HG03025 (cell line): Measurements from ENCODE around the gene KIF25.

ENCODE experiments used
- ATAC-seq: cut with Tn5 transposase; IDR thresholded peaks from one replicate; pipeline ENCODE4 v1.9.1; 2021; ENCODE audit warnings: mild to moderate bottlenecking, moderate library complexity; ENCODE audit not compliant: unreplicated experiment, low FRiP score

The KIF25 gene

GRCh38 chr6:168033791-168034190, 36.3 kb downstream of the KIF25 start:
- ATAC-seq, result no peak

DNA sequence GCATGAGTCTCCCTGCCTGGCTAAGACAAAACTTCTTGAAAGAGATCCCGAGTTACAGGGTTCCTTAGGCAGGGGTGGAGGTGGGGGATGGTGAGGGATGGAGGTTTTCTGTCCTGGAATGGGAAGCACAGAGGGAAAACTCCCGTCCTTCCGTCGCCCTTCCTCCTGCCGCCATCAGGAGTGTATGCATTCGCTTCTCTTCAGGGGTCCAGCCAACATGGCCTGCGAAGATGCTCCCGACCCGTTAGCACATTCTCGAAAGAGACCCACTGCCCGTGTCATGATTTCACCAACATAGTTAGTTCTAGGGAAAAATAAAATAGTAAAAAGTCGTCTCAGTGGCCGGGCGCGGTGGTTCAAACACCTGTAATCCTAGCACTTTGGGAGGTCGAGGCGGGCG, 37.1 kb downstream of the KIF25 start:
- ATAC-seq, result no peak

- no peak for ATAC-seq
These were observed 37.7 kb downstream of the KIF25 start for GRCh38 chr6:168035098-168035660.

- ATAC-seq, result no peak
These were observed 38.4 kb downstream of the KIF25 start for GRCh38 chr6:168035661-168036545.

DNA sequence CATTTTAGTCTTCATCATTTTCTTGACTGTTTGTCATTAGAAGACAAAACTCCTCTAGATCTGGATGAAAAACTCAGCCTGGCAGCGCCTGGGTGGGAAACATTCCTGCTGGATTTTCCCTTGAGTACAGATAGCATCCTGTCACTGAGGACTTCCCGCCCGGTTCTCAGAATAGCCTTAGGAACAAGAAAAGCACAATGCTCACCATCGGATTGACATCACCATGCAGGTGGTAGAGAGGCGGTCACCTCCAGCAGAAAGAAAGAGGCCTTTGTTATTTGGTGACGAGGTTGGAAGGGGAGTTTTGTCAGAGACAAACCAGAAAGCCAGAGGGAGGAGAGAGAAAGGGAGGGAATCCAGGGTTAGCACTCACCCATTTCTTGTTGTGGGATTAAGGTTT, 39.8 kb downstream of the KIF25 start:
- no peak for ATAC-seq

DNA sequence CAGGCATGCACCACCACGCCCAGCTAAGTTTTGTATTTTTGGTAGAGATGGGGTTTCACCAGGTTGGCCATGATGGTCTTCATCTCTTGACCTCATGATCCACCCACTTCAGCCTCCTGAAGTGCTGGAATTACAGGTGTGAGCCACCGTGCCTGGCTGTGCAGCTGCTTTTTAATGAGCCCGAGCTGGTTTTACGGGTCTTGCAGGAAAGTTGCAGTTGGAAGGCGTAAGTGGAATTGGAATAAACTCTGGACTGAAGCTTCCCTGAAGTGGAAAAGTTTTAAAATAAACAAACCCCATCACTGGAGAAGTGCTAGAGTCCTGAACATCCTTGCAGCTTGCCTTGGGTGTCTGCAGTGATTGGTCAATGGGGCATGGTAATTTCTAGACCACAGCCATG, 40.4 kb downstream of the KIF25 start:
- ATAC-seq, result no peak

- ATAC-seq, result no peak
These were observed 41.2 kb downstream of the KIF25 start for GRCh38 chr6:168038576-168039140.

GRCh38 chr6:168039301-168039700, 41.8 kb downstream of the KIF25 start:
- ATAC-seq, result no peak

DNA sequence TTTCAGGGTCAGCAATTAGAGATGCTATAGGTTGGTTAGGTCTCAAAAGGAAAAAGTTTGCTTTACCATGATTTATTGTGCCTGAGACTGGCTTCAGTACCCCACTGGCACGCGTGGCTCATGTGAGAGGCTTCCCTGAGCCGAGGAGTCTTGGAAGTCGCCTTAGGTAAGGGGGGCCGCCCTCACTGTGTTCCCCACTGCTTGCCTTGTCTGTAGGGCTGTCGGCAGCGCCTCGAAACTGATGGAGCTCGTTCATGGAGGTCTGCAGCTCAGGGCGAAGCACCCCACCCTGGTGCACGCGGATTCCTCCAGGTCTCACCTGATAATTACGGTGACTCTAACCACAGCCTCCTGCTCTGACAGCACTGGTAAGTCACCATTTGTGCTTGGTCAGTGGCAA, 42.4 kb downstream of the KIF25 start:
- ATAC-seq, result no peak

DNA sequence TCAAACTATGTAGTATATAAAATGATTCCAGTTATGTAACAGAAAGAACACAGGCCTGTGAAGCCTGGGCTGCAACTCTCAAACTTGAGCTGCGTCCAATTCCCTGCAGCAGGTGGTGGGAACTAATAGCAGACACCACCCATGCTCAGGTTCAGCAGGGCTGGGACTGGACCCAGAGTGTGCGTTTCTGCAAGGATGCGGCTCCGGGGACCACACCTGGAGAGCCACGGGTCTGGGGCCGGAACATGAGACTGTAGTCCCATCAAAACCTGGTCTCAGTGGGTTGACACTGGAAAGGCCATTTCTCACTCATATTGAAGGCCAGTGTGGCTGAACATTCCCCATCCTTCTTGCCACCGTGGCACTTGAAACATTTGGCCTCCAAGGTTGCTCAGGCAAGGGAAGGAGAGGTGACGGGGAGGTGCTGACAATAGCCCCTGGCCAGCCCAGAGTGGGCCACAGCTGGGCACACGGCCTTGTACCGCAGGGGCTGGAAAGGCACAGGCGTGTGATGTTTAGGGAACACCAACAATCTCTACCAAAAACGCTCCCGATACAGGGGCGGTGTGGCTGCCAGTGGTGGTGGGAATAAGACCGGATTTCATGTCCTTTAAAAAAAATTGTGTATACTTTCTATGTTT, 43.5 kb downstream of the KIF25 start:
- ATAC-seq, result no peak

DNA sequence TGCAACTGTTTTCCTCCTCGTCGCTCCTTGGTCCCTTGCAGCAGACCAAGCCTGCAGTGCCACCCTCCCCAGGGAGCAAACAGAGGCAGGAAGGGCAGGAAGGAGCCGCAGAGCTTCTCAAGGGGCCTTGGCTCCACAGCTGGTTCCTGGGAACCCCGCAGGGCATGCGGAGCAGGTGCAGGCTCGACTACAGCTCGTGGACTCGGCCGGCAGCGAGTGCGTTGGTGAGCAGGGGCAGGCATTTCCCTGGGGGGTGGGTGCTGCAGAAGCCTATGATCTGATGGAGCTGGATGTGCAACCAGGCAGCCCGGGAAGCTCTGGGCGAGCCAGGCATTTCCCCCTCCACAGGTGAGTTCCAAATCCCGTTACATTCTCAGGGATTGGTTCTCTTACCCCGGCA, 44.5 kb downstream of the KIF25 start:
- no peak for ATAC-seq

DNA sequence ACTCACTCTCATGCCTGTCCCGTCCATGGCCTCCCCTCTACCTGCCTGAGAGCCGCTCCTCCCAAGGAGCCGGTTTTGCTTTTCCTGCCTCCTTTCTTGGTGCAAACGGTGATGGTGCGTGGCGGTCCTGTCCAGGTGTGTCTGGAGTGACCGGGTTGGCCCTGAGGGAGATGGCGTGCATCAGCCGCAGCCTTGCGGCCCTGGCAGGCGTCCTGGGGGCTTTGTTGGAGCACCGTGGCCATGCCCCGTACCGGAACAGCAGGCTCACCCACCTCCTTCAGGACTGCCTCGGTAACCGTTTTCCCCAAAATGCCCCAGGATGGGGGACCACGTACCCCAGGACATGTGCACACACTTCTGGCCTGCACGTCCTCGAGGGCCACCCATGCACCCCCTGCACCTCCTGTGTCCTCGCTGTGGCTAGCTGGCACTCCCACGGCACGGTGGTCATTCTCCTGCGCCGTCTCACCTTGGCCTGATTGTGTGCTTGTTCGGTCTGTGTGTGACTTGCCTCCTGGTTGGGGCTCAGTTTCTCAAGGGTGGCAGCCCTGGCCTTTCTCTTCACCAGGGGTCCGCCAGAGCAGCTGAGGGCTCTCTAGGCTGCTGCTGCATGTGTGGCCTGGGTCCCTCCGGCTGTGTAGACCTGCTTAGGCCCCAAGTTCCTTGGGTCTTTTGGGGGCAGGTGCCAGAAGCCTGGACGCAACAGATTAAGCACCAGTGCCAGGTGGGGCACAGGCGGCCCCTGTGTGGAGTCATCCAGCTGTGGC, 45.1 kb downstream of the KIF25 start:
- ATAC-seq, result no peak

DNA sequence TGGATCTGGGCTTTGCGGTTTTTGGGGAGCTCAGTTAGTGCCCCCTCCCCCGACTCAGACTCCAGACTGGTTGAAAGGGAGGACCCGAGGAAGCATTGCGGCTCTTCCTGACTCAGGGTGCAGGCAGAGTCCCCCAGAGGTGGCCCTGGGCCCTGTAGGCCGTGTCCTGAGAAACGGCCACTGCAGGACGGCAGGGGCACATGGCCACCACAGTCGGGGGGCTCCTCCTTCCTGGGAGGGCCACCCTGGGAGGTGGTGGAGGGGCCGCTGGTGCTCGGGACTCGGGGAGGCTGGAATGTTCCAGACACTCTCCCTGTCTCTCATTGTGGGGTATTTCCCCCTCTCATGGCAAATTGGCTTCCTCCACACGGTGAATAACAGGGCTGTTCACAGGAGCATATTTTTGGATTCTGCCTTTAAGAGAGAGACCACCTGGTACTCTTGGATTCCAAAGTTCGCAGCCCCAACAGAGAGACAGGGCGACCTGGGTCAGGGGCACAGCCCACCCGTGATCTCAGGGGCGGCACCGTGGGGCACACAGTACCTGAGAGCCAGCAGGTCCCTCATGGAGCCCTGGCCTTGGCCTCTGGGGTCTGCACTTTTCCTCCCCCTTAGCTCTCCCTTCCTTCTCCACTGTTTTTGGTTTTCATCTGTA, 45.8 kb downstream of the KIF25 start:
- ATAC-seq, result no peak

DNA sequence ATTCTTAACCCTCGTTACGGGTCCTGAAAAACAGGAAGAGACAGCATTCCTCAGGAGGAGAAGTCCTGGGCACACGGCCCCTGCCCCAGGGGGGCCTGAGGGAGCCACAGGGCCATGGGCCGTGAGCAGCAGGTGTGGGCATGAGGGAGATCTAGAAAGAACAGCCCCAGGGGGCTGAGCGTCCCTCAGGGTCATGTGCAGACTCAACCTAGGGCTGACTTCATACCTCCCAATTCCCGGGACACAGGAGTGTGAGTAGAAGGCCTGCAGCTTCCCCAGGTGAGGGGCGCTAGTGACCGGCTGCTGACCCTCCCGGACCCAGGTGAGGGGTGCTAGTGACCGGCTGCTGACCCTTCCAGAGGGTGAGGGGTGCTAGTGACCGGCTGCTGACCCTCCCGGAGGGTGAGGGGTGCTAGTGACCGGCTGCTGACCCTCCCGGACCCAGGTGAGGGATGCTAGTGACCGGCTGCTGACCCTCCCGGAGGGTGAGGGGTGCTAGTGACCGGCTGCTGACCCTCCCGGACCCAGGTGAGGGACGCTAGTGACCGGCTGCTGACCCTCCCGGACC, 46.5 kb downstream of the KIF25 start:
- no peak for ATAC-seq

DNA sequence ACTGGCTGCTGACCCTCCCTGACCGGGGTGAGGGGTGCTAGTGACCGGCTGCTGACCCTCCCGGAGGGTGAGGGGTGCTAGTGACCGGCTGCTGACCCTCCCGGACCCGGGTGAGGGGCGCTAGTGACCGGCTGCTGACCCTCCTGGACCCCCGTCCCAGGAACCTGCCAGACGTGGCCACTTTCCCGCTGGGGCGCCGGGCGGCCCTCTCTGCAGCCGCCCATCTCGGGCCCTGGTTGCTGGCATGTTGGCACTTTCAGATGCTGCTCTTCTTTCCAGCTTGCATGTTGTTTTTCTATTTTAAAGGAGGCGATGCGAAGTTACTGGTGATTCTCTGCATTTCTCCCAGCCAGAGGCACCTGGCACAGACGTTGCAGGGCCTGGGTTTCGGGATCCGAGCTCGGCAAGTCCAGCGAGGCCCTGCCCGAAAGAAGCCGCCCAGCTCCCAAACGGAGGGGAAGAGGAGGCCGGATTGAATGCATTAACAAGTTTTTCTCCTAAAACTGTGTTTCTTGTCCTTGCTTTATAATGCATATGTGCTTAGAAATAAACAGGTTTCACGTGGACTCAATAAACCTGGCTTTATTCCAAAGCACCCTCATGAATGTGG, 47.2 kb downstream of the KIF25 start:
- ATAC-seq, result no peak

DNA sequence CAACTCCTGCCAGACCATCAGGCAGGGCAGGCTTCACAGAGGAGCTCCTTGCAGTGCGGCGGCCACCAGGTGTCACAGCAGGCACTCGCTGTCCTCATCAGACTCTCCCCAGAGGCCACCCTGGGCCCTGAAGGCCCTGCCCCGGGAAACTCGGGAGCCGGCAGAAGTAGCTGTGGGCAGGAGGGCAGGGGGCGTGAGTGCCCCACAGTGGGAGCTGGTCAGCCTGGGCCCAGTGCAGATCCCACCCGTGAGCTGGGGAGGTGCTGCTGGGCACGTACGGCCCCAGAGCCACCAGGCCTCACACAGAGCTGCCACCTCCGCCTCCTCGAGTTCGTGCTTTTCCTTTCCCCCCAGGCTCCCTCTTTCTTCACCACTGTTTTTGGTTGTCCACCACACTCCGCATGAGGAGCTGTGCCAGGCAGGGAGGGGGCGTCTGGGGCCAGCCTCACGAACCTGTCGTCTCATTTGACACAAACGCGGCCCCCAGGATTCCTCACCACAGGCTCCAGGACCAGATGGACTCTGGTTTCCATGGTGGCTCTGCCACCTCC, 47.7 kb downstream of the KIF25 start:
- no peak for ATAC-seq

DNA sequence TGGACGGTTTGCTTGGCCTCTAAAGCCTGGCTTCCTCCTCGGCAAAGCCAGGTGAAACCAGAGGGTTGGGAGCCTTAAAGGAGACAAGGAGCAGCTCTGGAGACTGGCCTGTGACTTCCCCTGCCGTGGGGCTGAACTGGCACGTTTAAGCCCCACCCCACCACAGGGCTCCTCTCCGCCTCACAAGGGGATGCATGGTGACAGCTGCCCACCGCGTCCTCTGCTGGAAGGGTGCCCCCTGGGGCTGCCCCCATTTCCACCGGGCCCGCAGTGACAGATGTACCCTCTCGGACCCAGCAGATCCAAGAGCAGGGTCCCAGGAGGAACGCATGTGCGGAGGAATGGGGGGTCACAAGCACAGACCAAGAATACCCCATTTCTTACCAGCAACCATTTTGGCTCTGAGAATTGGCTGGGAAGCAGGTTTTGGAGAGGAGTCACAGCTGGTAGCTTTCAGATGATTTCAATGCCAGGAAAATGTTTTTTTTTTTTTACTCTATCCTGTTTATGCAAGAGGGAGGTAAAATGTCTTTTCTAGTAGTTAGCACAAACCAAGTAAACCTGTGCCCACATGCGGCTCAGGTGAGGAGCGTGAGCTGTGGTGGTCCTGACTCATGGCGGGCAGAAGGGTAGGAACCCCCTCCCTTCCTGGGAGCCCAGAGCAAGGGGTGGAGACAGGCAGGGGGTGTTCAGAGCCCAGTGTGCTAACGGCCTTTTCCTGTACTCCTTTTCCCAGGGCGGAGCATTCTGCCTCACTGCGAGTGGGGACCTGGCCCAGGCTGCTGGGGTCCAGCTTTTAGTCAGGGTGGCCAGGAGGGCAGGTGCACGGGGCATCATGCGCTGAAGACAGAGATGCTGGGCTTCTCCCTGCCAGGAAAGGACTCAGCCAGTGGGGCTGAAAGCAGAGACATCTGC, 48.5 kb downstream of the KIF25 start:
- ATAC-seq, result no peak

DNA sequence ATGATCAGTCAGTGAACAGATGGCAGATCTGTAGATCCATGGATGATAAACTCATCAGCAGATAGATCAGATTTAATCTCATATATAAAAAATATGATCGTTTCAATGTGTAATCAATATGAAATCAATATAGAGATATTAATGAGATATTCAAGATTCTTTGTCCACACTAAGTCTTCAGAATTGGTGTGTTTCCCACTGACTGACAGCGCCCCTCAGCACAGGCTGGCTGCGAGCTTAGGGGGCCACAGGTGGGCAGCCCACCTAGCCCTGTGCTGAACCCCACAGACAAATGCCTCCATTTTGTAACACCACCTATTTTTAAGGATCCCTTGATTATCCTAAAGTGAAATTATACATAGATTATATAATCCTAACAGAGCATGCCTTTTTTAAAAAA, 49.2 kb downstream of the KIF25 start:
- no peak for ATAC-seq
